ENCODE measurements around the gene UBL5. TPM values are rescaled to one million over a fixed set of nuclear protein-coding genes. Genes with fewer than 3 reads are reported as not detected.

UBL5 gene
- total and polyA plus RNA-seq, 7 experiments from 2014 or later: 182 to 717 (median 199) TPM

- H3K4me3 ChIP-seq (ENCODE audit: low read length): peak overlapping the region; percentile 92
- intact Hi-C loops (cut with micrococcal nuclease): loop anchor here (2.0 kb wide), 3 partner anchors 28 to 270 kb away; no protein-coding TSS in a partner anchor
- Mint-ChIP-seq H3K36me3 (peaks cover 0 to 5% (median 4%) of the 10 kb centered on the region in 5 donors), H3K4me1 (peaks cover 16 to 35% (median 20%) of the 10 kb centered on the region in 7 donors), H3K4me3 (peak overlapping the region; percentile 83 to 97 (median 95)), H3K9me3 (no peaks in the 10 kb centered on the region), H3K27me3 (no peaks in the 10 kb centered on the region), H3K27ac (peak overlapping the region in 8 of 9 donors; percentile 82 to 99 (median 93))
- CTCF ChIA-PET: interaction anchor here (0.8 to 1.3 kb wide), 2 partner anchors 80 to 1329 kb away, joined by 3 read pairs; no protein-coding TSS in a partner anchor
- peaks cover 10 to 11% of the 10 kb centered on the region in 2 donors for H3K4me1 ChIP-seq (ENCODE audit: control insufficient read depth in 2 of 2, insufficient read depth in 2 of 2, low read length in 2 of 2)
- ATAC-seq (no peak), DNase-seq (no peak)
- POLR2A ChIA-PET: interaction anchor here (0.5 to 2.2 kb wide), 4 partner anchors 7 to 28 kb away, joined by 3 to 8 read pairs (median 4); no protein-coding TSS in a partner anchor
- H3K36me3 ChIP-seq (ENCODE audit: control insufficient read depth in 2 of 3, insufficient read depth in 3 of 3, low read length in 3 of 3): peaks cover 0 to 29% (median 0%) of the 10 kb centered on the region in 3 experiments
- H3K27me3 ChIP-seq (ENCODE audit: control insufficient read depth in 2 of 2, insufficient read depth in 2 of 2, low read length in 2 of 2): no peaks in the 10 kb centered on the region
- H3K27ac ChIP-seq (ENCODE audit: low read depth, low read length): peak overlapping the region; percentile 71
- H3K9me3 ChIP-seq (ENCODE audit: control insufficient read depth in 2 of 3, low read length in 3 of 3): no peaks in the 10 kb centered on the region
These were observed 6.6 kb downstream of the UBL5 start for GRCh38 chr19:9834307-9834725.

DNA sequence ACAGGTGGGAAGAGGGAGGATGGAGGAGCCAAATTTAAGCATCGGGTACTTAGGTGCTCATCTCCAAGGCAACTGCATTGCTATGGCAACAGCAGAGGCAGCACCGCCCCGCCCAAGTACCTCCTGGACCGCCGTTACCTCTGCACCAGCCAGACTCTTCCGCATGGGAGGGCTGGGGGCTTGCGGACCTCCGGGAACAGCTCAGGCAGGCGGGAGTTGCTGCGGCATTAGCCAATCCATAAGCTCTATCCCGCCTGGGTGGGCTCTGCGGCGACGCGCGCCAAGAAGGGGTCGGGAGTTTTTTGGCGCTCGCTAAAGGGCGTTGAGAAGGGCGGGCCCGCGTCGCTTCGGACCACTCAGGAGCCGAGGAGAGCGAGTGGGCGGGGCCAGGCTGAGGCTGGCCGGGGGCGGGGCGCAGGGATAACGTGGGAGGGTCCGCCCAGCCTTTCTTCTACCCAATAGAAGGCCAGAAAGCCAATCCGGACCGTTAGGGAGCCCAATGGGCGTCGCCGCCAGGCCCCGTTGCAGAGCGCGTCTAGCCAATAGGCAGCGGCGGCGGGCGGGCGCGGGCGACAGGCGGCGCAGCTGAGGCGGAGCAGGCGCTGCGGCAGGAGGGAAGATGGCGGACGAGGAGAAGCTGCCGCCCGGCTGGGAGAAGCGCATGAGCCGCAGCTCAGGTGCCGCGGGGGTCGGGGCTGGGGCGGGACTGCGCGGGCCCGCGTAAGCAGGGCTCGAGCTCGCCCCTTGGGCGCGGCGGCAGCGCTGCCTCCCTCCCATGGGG lies 7.2 kb downstream of the UBL5 start, which contains the start of gene PIN1:
PIN1 (plus strand) TSS at position 593 of the 781 bp plus-strand sequence; CDS start at position 620, 27 bp downstream.
- ChIA-PET POLR2A (interaction anchor here (0.5 to 2.2 kb wide), 10 partner anchors 8 to 1540 kb away, joined by 3 to 8 read pairs (median 4); partner anchors contain the start of gene SWSAP1), CTCF (interaction anchor here (0.6 to 1.3 kb wide), 4 partner anchors 10 to 1328 kb away, joined by 3 to 7 read pairs (median 3); no protein-coding TSS in a partner anchor)
- peaks cover 0 to 5% (median 4%) of the 10 kb centered on the region in 5 donors for H3K36me3 Mint-ChIP-seq
- H3K4me3 ChIP-seq (ENCODE audit: low read length): peak within 1 kb of the TSS; percentile 92
- intact Hi-C loops (cut with micrococcal nuclease): loop anchor here (1.0 to 2.0 kb wide), 15 partner anchors 8 to 695 kb away; partner anchors contain the start of genes FBXL12 (in 2 of the 2), UBL5 (in 2 of the 2), RAVER1 (in 1 of the 2) and SHFL (in 1 of the 2)
- no peaks in the 10 kb centered on the region for H3K27me3 ChIP-seq (ENCODE audit: control insufficient read depth in 2 of 2, insufficient read depth in 2 of 2, low read length in 2 of 2)
- peak within 1 kb of the TSS; percentile 83 to 97 (median 95) for H3K4me3 Mint-ChIP-seq
- H3K27ac ChIP-seq (ENCODE audit: low read depth, low read length): peak within 1 kb of the TSS; percentile 71
- H3K4me1 Mint-ChIP-seq: peaks cover 16 to 32% (median 20%) of the 10 kb centered on the region in 7 donors
- H3K27ac Mint-ChIP-seq: peak within 1 kb of the TSS; percentile 82 to 99 (median 94)
- H3K9me3 ChIP-seq (ENCODE audit: control insufficient read depth in 2 of 3, low read length in 3 of 3): no peaks in the 10 kb centered on the region
- peaks cover 0 to 30% (median 0%) of the 10 kb centered on the region in 3 experiments for H3K36me3 ChIP-seq (ENCODE audit: control insufficient read depth in 2 of 3, insufficient read depth in 3 of 3, low read length in 3 of 3)
- no peaks in the 10 kb centered on the region for H3K9me3 Mint-ChIP-seq
- H3K27me3 Mint-ChIP-seq: no peaks in the 10 kb centered on the region
- ATAC-seq: peak; percentile 98
- DNase-seq: peak; percentile 98 to 100 (median 99)
- peaks cover 10 to 11% of the 10 kb centered on the region in 2 donors for H3K4me1 ChIP-seq (ENCODE audit: control insufficient read depth in 2 of 2, insufficient read depth in 2 of 2, low read length in 2 of 2)

DNA sequence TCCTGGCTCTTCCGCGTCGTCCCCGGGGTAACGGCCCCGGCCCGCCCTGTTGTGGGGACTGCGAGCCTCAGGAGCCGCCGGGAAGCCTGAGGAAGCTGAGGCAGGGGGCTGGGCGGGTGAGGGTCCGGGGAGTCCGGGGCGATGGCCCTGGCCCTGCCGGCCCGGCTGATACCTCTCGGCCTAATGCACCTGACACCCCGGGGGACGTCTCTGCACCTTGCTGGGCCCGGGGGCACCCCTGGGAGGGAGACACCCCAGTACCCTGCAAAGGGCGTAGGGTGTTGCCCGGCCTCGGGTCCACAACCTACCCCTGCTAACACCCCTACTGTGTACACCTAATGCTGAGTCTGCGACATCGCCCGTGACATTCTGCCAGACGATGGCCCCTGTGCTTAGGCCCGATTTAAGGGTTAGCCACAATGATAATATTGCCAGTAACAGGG lies 7.8 kb downstream of the UBL5 start:
- Mint-ChIP-seq H3K27me3 (no peaks in the 10 kb centered on the region), H3K36me3 (peaks cover 0 to 8% (median 4%) of the 10 kb centered on the region in 5 donors), H3K27ac (peak overlapping the region in 8 of 9 donors; percentile 42 to 90 (median 68)), H3K4me1 (peaks cover 15 to 27% (median 20%) of the 10 kb centered on the region in 7 donors), H3K4me3 (peak overlapping the region; percentile 83 to 96 (median 88)), H3K9me3 (no peaks in the 10 kb centered on the region)
- CTCF ChIA-PET: interaction anchor here (0.6 to 1.3 kb wide), 4 partner anchors 10 to 78 kb away, joined by 3 to 7 read pairs (median 3); no protein-coding TSS in a partner anchor
- Histone ChIP-seq H3K9me3 (ENCODE audit: control insufficient read depth in 2 of 3, low read length in 3 of 3) (no peaks in the 10 kb centered on the region), H3K27me3 (ENCODE audit: control insufficient read depth in 2 of 2, insufficient read depth in 2 of 2, low read length in 2 of 2) (no peaks in the 10 kb centered on the region), H3K4me3 (ENCODE audit: low read length) (peak overlapping the region; percentile 51), H3K4me1 (ENCODE audit: control insufficient read depth in 2 of 2, insufficient read depth in 2 of 2, low read length in 2 of 2) (peaks cover 10 to 11% of the 10 kb centered on the region in 2 donors), H3K36me3 (ENCODE audit: control insufficient read depth in 2 of 3, insufficient read depth in 3 of 3, low read length in 3 of 3) (peaks cover 0 to 31% (median 0%) of the 10 kb centered on the region in 3 experiments), H3K27ac (ENCODE audit: low read depth, low read length) (peak overlapping the region; percentile 71)
- DNase-seq (peak in 1 of 9 donors; percentile 30), ATAC-seq (peak; percentile 0)
- intact Hi-C loops (cut with micrococcal nuclease): loop anchor here (1.0 to 2.0 kb wide), 15 partner anchors 8 to 695 kb away; partner anchors contain the start of genes FBXL12 (in 2 of the 2), UBL5 (in 2 of the 2), RAVER1 (in 1 of the 2) and SHFL (in 1 of the 2)
- POLR2A ChIA-PET: interaction anchor here (0.6 to 2.2 kb wide), 8 partner anchors 9 to 1539 kb away, joined by 3 to 8 read pairs (median 4); partner anchors contain the start of gene SWSAP1

GRCh38 chr19:9836021-9836420 lies 8.3 kb downstream of the UBL5 start:
- Histone ChIP-seq H3K4me1 (ENCODE audit: control insufficient read depth in 2 of 2, insufficient read depth in 2 of 2, low read length in 2 of 2) (peaks cover 10 to 11% of the 10 kb centered on the region in 2 donors), H3K27ac (ENCODE audit: low read depth, low read length) (peak overlapping the region; percentile 71), H3K27me3 (ENCODE audit: control insufficient read depth in 2 of 2, insufficient read depth in 2 of 2, low read length in 2 of 2) (no peaks in the 10 kb centered on the region), H3K9me3 (ENCODE audit: control insufficient read depth in 2 of 3, low read length in 3 of 3) (no peaks in the 10 kb centered on the region), H3K4me3 (ENCODE audit: low read length) (peak overlapping the region; percentile 51), H3K36me3 (ENCODE audit: control insufficient read depth in 2 of 3, insufficient read depth in 3 of 3, low read length in 3 of 3) (peaks cover 0 to 34% (median 3%) of the 10 kb centered on the region in 3 experiments)
- no peaks in the 10 kb centered on the region for H3K27me3 Mint-ChIP-seq
- no peaks in the 10 kb centered on the region for H3K9me3 Mint-ChIP-seq
- CTCF ChIA-PET: interaction anchor here (0.6 kb wide), 1 partner anchor 27 kb away, joined by 3 read pairs; no protein-coding TSS in a partner anchor
- intact Hi-C loops (cut with micrococcal nuclease): no loop called here
- H3K4me3 Mint-ChIP-seq: peak overlapping the region; percentile 83 to 96 (median 87)
- peak overlapping the region; percentile 42 to 90 (median 69) for H3K27ac Mint-ChIP-seq
- DNase-seq (no peak), ATAC-seq (no peak)
- H3K4me1 Mint-ChIP-seq: peaks cover 15 to 27% (median 20%) of the 10 kb centered on the region in 7 donors
- POLR2A ChIA-PET: interaction anchor here (0.7 to 2.0 kb wide), 4 partner anchors 22 to 70 kb away, joined by 3 to 6 read pairs (median 5); no protein-coding TSS in a partner anchor
- H3K36me3 Mint-ChIP-seq: peaks cover 0 to 10% (median 4%) of the 10 kb centered on the region in 5 donors

GRCh38 chr19:9838324-9838723 lies 10.6 kb downstream of the UBL5 start:
- no peak for DNase-seq
- ChIA-PET CTCF (interaction anchor here (0.8 kb wide), 1 partner anchor 77 kb away, joined by 5 read pairs; no protein-coding TSS in a partner anchor), POLR2A (interaction anchor here (0.9 kb wide), 1 partner anchor 20 kb away, joined by 3 read pairs; no protein-coding TSS in a partner anchor)
- Mint-ChIP-seq H3K9me3 (peaks cover 0 to under 1% (median 0%) of the 10 kb centered on the region in 11 donors), H3K4me1 (peaks cover 15 to 33% (median 28%) of the 10 kb centered on the region in 7 donors), H3K27me3 (no peaks in the 10 kb centered on the region), H3K36me3 (peaks cover 7 to 29% (median 15%) of the 10 kb centered on the region in 5 donors), H3K27ac (peak overlapping the region in 2 of 9 donors; percentile 41 to 58), H3K4me3 (no peak overlapping the region)
- Histone ChIP-seq H3K27me3 (ENCODE audit: control insufficient read depth in 2 of 2, insufficient read depth in 2 of 2, low read length in 2 of 2) (no peaks in the 10 kb centered on the region), H3K4me1 (ENCODE audit: control insufficient read depth in 2 of 2, insufficient read depth in 2 of 2, low read length in 2 of 2) (peaks cover 10 to 11% of the 10 kb centered on the region in 2 donors), H3K9me3 (ENCODE audit: control insufficient read depth in 2 of 3, low read length in 3 of 3) (peaks cover 0 to under 1% (median 0%) of the 10 kb centered on the region in 3 experiments), H3K27ac (ENCODE audit: low read depth, low read length) (no peak overlapping the region), H3K4me3 (ENCODE audit: low read length) (no peak overlapping the region), H3K36me3 (ENCODE audit: control insufficient read depth in 2 of 3, insufficient read depth in 3 of 3, low read length in 3 of 3) (peaks cover 0 to 55% (median 6%) of the 10 kb centered on the region in 3 experiments)
- ATAC-seq: no peak
- intact Hi-C loops (cut with micrococcal nuclease): no loop called here

All from naive thymus-derived CD4-positive, alpha-beta T cell (primary cell).